Hepatocyte (in vitro differentiated cells): Measurements from ENCODE around the gene LMAN2L. TPM values are rescaled to one million over a fixed set of nuclear protein-coding genes. Genes with fewer than 3 reads are reported as not detected.
A peak's percentile ranks its signal among the peaks of the same experiment; 100 is the strongest.

Source experiments
- DNase-seq: peaks from one replicate; pipeline ENCODE4 v3.0.0-alpha.2; 2016; ENCODE audit warnings: low spot score
- H2AFZ ChIP-seq: fragments of 200-600 bp; sonication (generic); 2 replicates; pipeline ENCODE4 v1.6.0; 2016; ENCODE audit warnings: antibody characterized with exemption, mild to moderate bottlenecking
- H3K27ac ChIP-seq: fragments of 200-600 bp; sonication (generic); 2 replicates; pipeline ENCODE4 v1.5.1; 2016; ENCODE audit warnings: mild to moderate bottlenecking
- H3K27me3 ChIP-seq: fragments of 200-600 bp; sonication (generic); 2 replicates; pipeline ENCODE4 v1.6.1; 2016
- H3K36me3 ChIP-seq: fragments of 200-600 bp; sonication (generic); replicated peaks from 2 replicates; pipeline ENCODE4 v1.5.1; 2016; ENCODE audit warnings: low read depth; ENCODE audit not compliant: insufficient read depth
- H3K4me1 ChIP-seq: fragments of 200-600 bp; sonication (generic); 2 replicates; pipeline ENCODE4 v1.5.1; 2016; ENCODE audit warnings: mild to moderate bottlenecking, moderate library complexity; ENCODE audit not compliant: insufficient read depth
- H3K4me2 ChIP-seq: fragments of 200-600 bp; sonication (generic); 2 replicates; pipeline ENCODE4 v1.6.0; 2016
- H3K4me3 ChIP-seq: fragments of 200-600 bp; sonication (generic); 2 replicates; pipeline ENCODE4 v1.5.1; 2016; ENCODE audit warnings: mild to moderate bottlenecking
- H3K79me2 ChIP-seq: fragments of 200-600 bp; sonication (generic); 2 replicates; pipeline ENCODE4 v1.6.0; 2017; ENCODE audit warnings: mild to moderate bottlenecking
- H3K9me2 ChIP-seq: fragments of 200-600 bp; sonication (generic); replicated peaks from 2 replicates; pipeline ENCODE4 v1.6.0; 2017; ENCODE audit warnings: mild to moderate bottlenecking; ENCODE audit not compliant: insufficient read depth
- H3K9me3 ChIP-seq: fragments of 200-600 bp; sonication (generic); 2 replicates; pipeline ENCODE4 v1.5.1; 2016; ENCODE audit warnings: low read depth, mild to moderate bottlenecking
- H4K20me1 ChIP-seq: fragments of 200-600 bp; sonication (generic); 2 replicates; pipeline ENCODE4 v1.6.0; 2016; ENCODE audit warnings: mild to moderate bottlenecking; ENCODE audit not compliant: insufficient read depth, poor library complexity, severe bottlenecking
- EZH2 ChIP-seq: fragments of 200-600 bp; sonication (generic); IDR thresholded peaks from 2 replicates; pipeline ENCODE4 v1.6.1; 2016; ENCODE audit warnings: antibody characterized with exemption, mild to moderate bottlenecking, borderline replicate concordance
- EZH2phosphoT487 ChIP-seq: fragments of 200-600 bp; sonication (generic); IDR thresholded peaks from one replicate; pipeline ENCODE4 v1.6.1; 2018; ENCODE audit warnings: antibody characterized with exemption, mild to moderate bottlenecking, low read depth, moderate library complexity; ENCODE audit not compliant: unreplicated experiment, severe bottlenecking
- WGBS: methylation state at CpG from one replicate; pipeline ENCODE4 v1.1.6; 2016; ENCODE audit warnings: low lambda C conversion rate; ENCODE audit errors: missing lambda C conversion rate; 5-methylcytosine and 5-hydroxymethylcytosine counted together
- polyA plus RNA-seq: library from polyadenylated mRNA; unstranded; fragments of >200 nt; fragmentation: Nextera tagmentation; extraction: Ambion mirVana; gene quantifications from 2 replicates; pipeline ENCODE4 v1.2.1, GENCODE V29; 2016
- total RNA-seq: library from RNA; depleted of rRNA; stranded (reverse); fragments of >200 nt; gene quantifications from 2 replicates; pipeline ENCODE4 v1.2.3, GENCODE V29; 2014
- TF ChIP-seq, protein P1 (sequence below): fragments of 200-600 bp; sonication (generic); IDR thresholded peaks from 2 replicates; pipeline ENCODE4 v1.5.1; 2016; ENCODE audit warnings: antibody characterized with exemption, mild to moderate bottlenecking; ENCODE audit not compliant: poor library complexity

LMAN2L gene
- total and polyA plus RNA-seq, 2 experiments from 2014 or later, result 35.6 to 46.7 TPM

DNA sequence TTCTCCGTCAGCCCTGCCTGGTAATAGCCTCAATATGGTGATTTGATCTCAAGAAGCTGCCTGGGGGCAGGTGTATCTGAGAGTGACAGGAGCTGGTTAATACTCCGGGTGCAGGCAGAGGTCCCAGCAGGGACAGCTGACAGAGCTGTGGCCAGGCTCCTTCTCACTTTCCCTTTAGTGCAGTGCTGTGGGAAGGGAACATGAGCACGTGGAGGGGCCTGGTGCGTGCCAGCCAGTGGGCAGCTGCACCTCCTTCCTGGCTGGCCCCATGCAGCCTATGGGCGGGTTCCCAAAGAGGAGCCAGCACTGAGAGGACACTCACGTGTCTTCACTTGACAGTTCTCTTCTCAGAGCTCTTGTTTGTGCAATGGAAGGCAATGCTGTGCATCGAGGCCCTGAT is 29.9 kb upstream of the LMAN2L start:
- H3K36me3 ChIP-seq, result no peaks in the 10 kb centered on the region
- WGBS, result 59% methylated on average over 7 of the region's 7 CpGs
- H3K27ac ChIP-seq, result no peak overlapping the region
- H3K4me2 ChIP-seq, result no peak overlapping the region
- no peaks in the 10 kb centered on the region for H3K9me3 ChIP-seq
- DNase-seq, result no peak
- H3K27me3 ChIP-seq, result no peaks in the 10 kb centered on the region
- H3K79me2 ChIP-seq, result peaks cover 79% of the 10 kb centered on the region
- no peaks in the 10 kb centered on the region for H3K9me2 ChIP-seq
- H3K4me1 ChIP-seq, result peaks cover 20% of the 10 kb centered on the region
- H3K4me3 ChIP-seq, result no peak overlapping the region
- no peaks in the 10 kb centered on the region for H4K20me1 ChIP-seq
- TF ChIP-seq EZH2phosphoT487 (no peak), EZH2 (no peak)
- TF ChIP-seq, protein P1, sequence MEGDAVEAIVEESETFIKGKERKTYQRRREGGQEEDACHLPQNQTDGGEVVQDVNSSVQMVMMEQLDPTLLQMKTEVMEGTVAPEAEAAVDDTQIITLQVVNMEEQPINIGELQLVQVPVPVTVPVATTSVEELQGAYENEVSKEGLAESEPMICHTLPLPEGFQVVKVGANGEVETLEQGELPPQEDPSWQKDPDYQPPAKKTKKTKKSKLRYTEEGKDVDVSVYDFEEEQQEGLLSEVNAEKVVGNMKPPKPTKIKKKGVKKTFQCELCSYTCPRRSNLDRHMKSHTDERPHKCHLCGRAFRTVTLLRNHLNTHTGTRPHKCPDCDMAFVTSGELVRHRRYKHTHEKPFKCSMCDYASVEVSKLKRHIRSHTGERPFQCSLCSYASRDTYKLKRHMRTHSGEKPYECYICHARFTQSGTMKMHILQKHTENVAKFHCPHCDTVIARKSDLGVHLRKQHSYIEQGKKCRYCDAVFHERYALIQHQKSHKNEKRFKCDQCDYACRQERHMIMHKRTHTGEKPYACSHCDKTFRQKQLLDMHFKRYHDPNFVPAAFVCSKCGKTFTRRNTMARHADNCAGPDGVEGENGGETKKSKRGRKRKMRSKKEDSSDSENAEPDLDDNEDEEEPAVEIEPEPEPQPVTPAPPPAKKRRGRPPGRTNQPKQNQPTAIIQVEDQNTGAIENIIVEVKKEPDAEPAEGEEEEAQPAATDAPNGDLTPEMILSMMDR, result no peak
- H2AFZ ChIP-seq, result no peak overlapping the region

DNA sequence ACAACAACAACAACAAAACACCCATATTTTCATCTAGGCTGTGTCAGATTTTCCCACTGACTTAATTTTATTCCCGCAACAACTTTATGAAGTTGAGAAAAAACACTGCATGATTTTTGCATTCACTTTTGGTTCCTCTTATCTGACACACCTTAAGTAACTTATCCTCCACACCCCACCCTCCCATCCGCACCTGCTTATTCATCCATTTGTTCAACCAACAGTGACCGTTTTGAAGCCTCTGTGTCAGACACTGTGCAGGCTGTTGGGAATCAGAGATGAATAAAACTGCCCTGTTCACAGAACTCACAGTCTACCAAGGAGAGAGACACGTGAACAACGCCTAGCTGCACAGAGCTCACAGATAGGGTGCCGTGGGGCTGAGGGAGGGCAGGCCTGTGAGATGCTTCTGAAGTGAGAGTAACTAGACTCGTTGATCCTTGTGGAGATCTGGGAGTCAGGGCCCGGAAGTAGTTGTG is 28.3 kb upstream of the LMAN2L start:
- H4K20me1 ChIP-seq, result no peaks in the 10 kb centered on the region
- no peaks in the 10 kb centered on the region for H3K9me3 ChIP-seq
- H3K36me3 ChIP-seq, result no peaks in the 10 kb centered on the region
- no peaks in the 10 kb centered on the region for H3K9me2 ChIP-seq
- peak; percentile 48 for DNase-seq
- H3K27ac ChIP-seq, result peak overlapping the region; percentile 49
- H3K4me3 ChIP-seq, result no peak overlapping the region
- H3K27me3 ChIP-seq, result no peaks in the 10 kb centered on the region
- 62% methylated on average over 8 of the region's 8 CpGs for WGBS
- peak overlapping the region; percentile 53 for H3K4me2 ChIP-seq
- H2AFZ ChIP-seq, result no peak overlapping the region
- peaks cover 83% of the 10 kb centered on the region for H3K79me2 ChIP-seq
- H3K4me1 ChIP-seq, result peaks cover 36% of the 10 kb centered on the region
- TF ChIP-seq EZH2phosphoT487 (no peak), EZH2 (no peak)
- TF ChIP-seq, protein P1, result no peak

DNA sequence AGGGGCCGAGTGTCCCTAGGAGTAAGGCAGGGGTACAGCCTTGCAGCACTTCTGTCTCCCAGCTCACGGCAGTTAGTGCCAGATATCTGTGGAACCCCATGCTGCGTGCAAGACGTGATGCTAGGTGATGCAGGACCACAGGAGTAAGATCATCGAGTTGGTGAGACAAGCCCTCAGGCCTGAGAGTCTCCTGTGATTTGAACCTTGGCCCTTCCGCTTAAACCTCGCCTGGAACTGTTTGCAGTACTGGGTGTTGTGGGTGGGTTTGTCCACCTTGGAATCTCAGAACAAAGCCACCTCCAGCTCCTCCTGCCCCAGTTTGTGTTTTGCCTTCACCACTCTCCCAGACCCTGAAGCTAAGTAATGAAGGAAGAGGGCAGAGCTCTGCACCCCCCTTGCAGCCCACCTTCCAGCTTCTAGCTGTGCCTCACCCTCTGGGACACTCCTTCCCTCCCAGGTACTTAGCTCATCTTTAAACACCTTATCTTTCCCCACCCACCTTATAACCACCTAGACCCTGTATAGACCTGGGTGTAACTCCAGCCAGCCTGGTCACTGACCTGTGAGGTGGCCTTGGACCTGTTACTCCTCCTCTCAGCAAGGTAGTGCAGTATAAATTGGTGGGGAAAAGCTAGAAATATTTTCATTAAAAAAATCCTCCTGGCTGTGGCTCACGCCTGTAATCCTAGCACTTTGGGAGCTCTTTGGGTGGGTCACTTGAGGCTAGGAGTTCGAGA is 27.4 kb upstream of the LMAN2L start:
- 84% methylated on average over 9 of the region's 9 CpGs for WGBS
- Histone ChIP-seq H3K4me3 (no peak overlapping the region), H3K27ac (peak overlapping the region; percentile 49)

More for the DNA sequence above, 27.4 kb upstream of the LMAN2L start:
- no peaks in the 10 kb centered on the region for H4K20me1 ChIP-seq
- no peaks in the 10 kb centered on the region for H3K9me2 ChIP-seq
- no peak overlapping the region for H2AFZ ChIP-seq
- H3K27me3 ChIP-seq, result no peaks in the 10 kb centered on the region
- DNase-seq, result no peak
- H3K9me3 ChIP-seq, result no peaks in the 10 kb centered on the region
- H3K4me1 ChIP-seq, result peaks cover 44% of the 10 kb centered on the region
- H3K36me3 ChIP-seq, result no peaks in the 10 kb centered on the region
- peak overlapping the region; percentile 53 for H3K4me2 ChIP-seq
- TF ChIP-seq EZH2phosphoT487 (no peak), EZH2 (no peak)
- TF ChIP-seq, protein P1, result no peak
- H3K79me2 ChIP-seq, result peaks cover 87% of the 10 kb centered on the region
